Measurements from ENCODE around the gene SMAD5.

- TF ChIP-seq ZNF724P (CRISPR knock-in tag; IDR thresholded peaks at IDR 0.05; ENCODE audit: borderline replicate concordance): no peak
- no peak for TF ChIP-seq ZSCAN25 (CRISPR knock-in tag; IDR thresholded peaks at IDR 0.05)
- no peak for TF ChIP-seq ZC3H4 (CRISPR knock-in tag; IDR thresholded peaks at IDR 0.05; ENCODE audit: borderline replicate concordance)
- TF ChIP-seq ATF2 (CRISPR knock-in tag; IDR thresholded peaks at IDR 0.05): no peak
- no peak for TF ChIP-seq FOXK1 (CRISPR knock-in tag; IDR thresholded peaks at IDR 0.05; ENCODE audit: borderline replicate concordance, low read depth)
- TF ChIP-seq, protein P1, sequence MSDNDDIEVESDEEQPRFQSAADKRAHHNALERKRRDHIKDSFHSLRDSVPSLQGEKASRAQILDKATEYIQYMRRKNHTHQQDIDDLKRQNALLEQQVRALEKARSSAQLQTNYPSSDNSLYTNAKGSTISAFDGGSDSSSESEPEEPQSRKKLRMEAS (IDR thresholded peaks at IDR 0.05): no peak
- TF ChIP-seq EZH2 (conservative IDR thresholded peaks at IDR 0.05; ENCODE audit: low read depth, low read length): no peak
- no peak for TF ChIP-seq SIX1 (CRISPR knock-in tag; IDR thresholded peaks at IDR 0.05; ENCODE audit: borderline replicate concordance)
- no peak for TF ChIP-seq ZBTB4 (CRISPR knock-in tag; IDR thresholded peaks at IDR 0.05; ENCODE audit: borderline replicate concordance)
- no peak for TF ChIP-seq ZNF343 (CRISPR knock-in tag; IDR thresholded peaks at IDR 0.05)
- TF ChIP-seq MAFK (conservative IDR thresholded peaks at IDR 0.05 in 1 of 2, IDR thresholded peaks at IDR 0.05 in 1 of 2; ENCODE audit: low read length in 2 of 2): no peak
- TF ChIP-seq PRDM4 (CRISPR knock-in tag; IDR thresholded peaks at IDR 0.05; ENCODE audit: borderline replicate concordance): no peak
- TF ChIP-seq BHLHE40 (IDR thresholded peaks at IDR 0.05; ENCODE audit: low read length): no peak
Measured at GRCh38 chr5:136226401-136226800, 93.8 kb downstream of the SMAD5 start.

Measured in HepG2 (cell line).